Parathyroid adenoma (tissue), 2 donors: ENCODE data around the gene PLIN4.

Source experiments
- H2AFZ ChIP-seq: fragments of 300-600 bp; sonication (generic); one replicate; pipeline ENCODE4 v1.7.0; 2017; ENCODE audit warnings: antibody characterized with exemption, mild to moderate bottlenecking
- H3K27ac ChIP-seq: fragments of 300-600 bp; sonication (generic); one replicate; pipeline ENCODE4 v1.7.0; 2017
- H3K27me3 ChIP-seq: fragments of 300-600 bp; sonication (generic); one replicate; pipeline ENCODE4 v1.7.0; 2017; ENCODE audit warnings: low read length; ENCODE audit not compliant: control insufficient read depth, insufficient read depth
- H3K36me3 ChIP-seq: fragments of 300-600 bp; sonication (generic); one replicate; pipeline ENCODE4 v1.7.0; 2017; ENCODE audit warnings: low read length; ENCODE audit not compliant: control insufficient read depth, insufficient read depth
- H3K4me1 ChIP-seq: fragments of 300-600 bp; sonication (generic); one replicate; pipeline ENCODE4 v1.7.0; 2017; ENCODE audit warnings: control low read depth
- H3K4me2 ChIP-seq: fragments of 300-600 bp; sonication (generic); one replicate; pipeline ENCODE4 v1.7.0; 2017; ENCODE audit warnings: low read length
- H3K4me3 ChIP-seq: fragments of 300-600 bp; sonication (generic); one replicate; pipeline ENCODE4 v1.7.0; 2017; ENCODE audit warnings: low read depth, low read length
- H3K79me2 ChIP-seq: fragments of 300-600 bp; sonication (generic); one replicate; pipeline ENCODE4 v1.7.0; 2017; ENCODE audit warnings: control low read depth
- H3K9ac ChIP-seq: fragments of 300-600 bp; sonication (generic); one replicate; pipeline ENCODE4 v1.7.0; 2017; ENCODE audit warnings: mild to moderate bottlenecking
- H3K9me3 ChIP-seq: fragments of 300-600 bp; sonication (generic); one replicate; pipeline ENCODE4 v1.7.0; 2017; ENCODE audit warnings: low read length; ENCODE audit not compliant: control insufficient read depth
- CTCF ChIP-seq: fragments of 300-600 bp; sonication (generic); IDR thresholded peaks from one replicate; pipeline ENCODE4 v1.7.0; 2017; ENCODE audit warnings: antibody characterized with exemption, mild to moderate bottlenecking
- donor health status: primary hyperparathyroidism.

Gene PLIN4

GRCh38 chr19:4511300-4512054 lies 6.8 kb downstream of the PLIN4 start:
- no peak overlapping the region for H3K4me2 ChIP-seq
- no peak overlapping the region for H3K27ac ChIP-seq
- no peaks in the 10 kb centered on the region for H3K4me1 ChIP-seq
- no peaks in the 10 kb centered on the region for H3K36me3 ChIP-seq
- H3K4me3 ChIP-seq, result no peak overlapping the region
- H2AFZ ChIP-seq, result no peak overlapping the region
- no peak overlapping the region for H3K9ac ChIP-seq
- H3K27me3 ChIP-seq, result no peaks in the 10 kb centered on the region
- no peaks in the 10 kb centered on the region for H3K9me3 ChIP-seq
- H3K79me2 ChIP-seq, result no peaks in the 10 kb centered on the region
- TF ChIP-seq CTCF, result no peak

- H3K4me3 ChIP-seq, result no peak overlapping the region
- H3K79me2 ChIP-seq, result no peaks in the 10 kb centered on the region
- H3K27ac ChIP-seq, result no peak overlapping the region
- no peaks in the 10 kb centered on the region for H3K36me3 ChIP-seq
- no peak for TF ChIP-seq CTCF
- no peaks in the 10 kb centered on the region for H3K9me3 ChIP-seq
- H2AFZ ChIP-seq, result no peak overlapping the region
- no peaks in the 10 kb centered on the region for H3K27me3 ChIP-seq
- H3K4me1 ChIP-seq, result no peaks in the 10 kb centered on the region
- no peak overlapping the region for H3K9ac ChIP-seq
- no peak overlapping the region for H3K4me2 ChIP-seq
Measured at GRCh38 chr19:4510435-4511255, 7.6 kb downstream of the PLIN4 start.

GRCh38 chr19:4508698-4509097 lies 9.6 kb downstream of the PLIN4 start:
- Histone ChIP-seq H3K4me2 (no peak overlapping the region), H3K36me3 (no peaks in the 10 kb centered on the region), H3K4me1 (no peaks in the 10 kb centered on the region), H3K27ac (no peak overlapping the region), H3K4me3 (no peak overlapping the region), H2AFZ (no peak overlapping the region), H3K27me3 (no peaks in the 10 kb centered on the region), H3K9ac (no peak overlapping the region), H3K79me2 (no peaks in the 10 kb centered on the region), H3K9me3 (no peaks in the 10 kb centered on the region)
- no peak for TF ChIP-seq CTCF

GRCh38 chr19:4507804-4508203 lies 10.5 kb downstream of the PLIN4 start:
- H3K36me3 ChIP-seq, result no peaks in the 10 kb centered on the region
- no peaks in the 10 kb centered on the region for H3K79me2 ChIP-seq
- H3K4me1 ChIP-seq, result no peaks in the 10 kb centered on the region
- no peaks in the 10 kb centered on the region for H3K9me3 ChIP-seq
- no peak overlapping the region for H3K4me2 ChIP-seq
- H3K4me3 ChIP-seq, result no peak overlapping the region
- TF ChIP-seq CTCF, result no peak
- no peak overlapping the region for H2AFZ ChIP-seq
- H3K9ac ChIP-seq, result no peak overlapping the region
- H3K27ac ChIP-seq, result no peak overlapping the region
- H3K27me3 ChIP-seq, result no peaks in the 10 kb centered on the region
